HG02852 (cell line): Measurements from ENCODE around the gene PRUNE2.

ENCODE experiments used
- ATAC-seq: cut with Tn5 transposase; IDR thresholded peaks from one replicate; pipeline ENCODE4 v1.9.1; 2021; ENCODE audit warnings: mild to moderate bottlenecking, moderate library complexity; ENCODE audit not compliant: unreplicated experiment

Gene PRUNE2

DNA sequence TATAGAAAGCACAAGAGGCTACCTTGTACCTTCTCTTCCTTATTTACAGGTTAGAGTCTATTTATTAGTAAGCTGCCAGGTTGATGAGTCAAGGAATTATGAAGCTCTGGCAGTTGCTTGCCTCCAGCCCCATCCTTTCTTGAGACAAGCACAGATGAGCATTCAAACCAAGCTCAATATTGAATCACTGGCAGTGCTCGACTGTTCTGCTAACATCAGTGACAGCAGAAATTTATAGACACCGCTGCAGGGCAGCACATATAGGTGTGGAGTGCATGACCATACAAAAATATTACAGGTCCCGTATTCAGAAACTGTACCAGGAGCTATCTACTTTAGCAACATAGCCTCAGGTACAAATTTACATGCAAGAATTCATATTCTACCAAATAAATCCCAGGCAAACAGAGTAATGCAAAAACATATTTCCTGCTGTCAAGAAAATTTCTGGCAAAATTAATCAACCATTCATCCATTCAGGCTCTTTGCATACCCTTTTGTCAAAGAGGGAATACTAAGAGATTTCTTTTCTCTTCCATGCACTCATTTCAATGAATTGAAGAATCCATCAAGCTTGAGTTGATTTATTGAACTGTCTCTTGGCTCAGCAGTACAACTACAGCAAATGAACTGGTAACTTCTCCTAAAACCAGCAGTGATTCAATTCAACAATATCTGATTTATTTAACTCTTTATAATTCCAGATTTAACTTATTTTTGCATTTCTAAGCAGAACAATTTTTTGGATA lies 168.6 kb downstream of the PRUNE2 start:
- no peak for ATAC-seq

- ATAC-seq, result no peak
These were observed 171.2 kb downstream of the PRUNE2 start for GRCh38 chr9:76734716-76735115.

GRCh38 chr9:76733096-76733495 lies 172.8 kb downstream of the PRUNE2 start:
- no peak for ATAC-seq

- ATAC-seq, result no peak
These were observed 173.5 kb downstream of the PRUNE2 start for GRCh38 chr9:76732341-76732958.

DNA sequence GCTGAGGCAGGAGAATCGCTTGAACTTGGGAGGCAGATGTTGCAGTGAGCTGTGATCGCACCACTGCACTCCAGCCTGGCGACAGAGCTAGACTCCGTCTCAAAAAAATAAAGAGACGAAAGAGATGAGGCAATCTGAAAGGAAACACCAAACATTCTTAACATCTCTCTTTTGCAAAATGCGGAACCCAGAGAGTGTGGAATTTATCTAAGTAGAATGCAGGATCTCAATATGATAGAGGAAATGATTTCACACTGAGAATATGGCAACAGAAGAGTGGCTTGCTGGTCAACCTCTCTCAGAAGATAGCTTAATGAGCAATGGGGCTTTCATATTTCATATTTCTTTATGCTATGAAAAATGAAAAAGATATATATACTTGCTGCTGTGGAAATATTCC lies 175.1 kb downstream of the PRUNE2 start:
- no peak for ATAC-seq

DNA sequence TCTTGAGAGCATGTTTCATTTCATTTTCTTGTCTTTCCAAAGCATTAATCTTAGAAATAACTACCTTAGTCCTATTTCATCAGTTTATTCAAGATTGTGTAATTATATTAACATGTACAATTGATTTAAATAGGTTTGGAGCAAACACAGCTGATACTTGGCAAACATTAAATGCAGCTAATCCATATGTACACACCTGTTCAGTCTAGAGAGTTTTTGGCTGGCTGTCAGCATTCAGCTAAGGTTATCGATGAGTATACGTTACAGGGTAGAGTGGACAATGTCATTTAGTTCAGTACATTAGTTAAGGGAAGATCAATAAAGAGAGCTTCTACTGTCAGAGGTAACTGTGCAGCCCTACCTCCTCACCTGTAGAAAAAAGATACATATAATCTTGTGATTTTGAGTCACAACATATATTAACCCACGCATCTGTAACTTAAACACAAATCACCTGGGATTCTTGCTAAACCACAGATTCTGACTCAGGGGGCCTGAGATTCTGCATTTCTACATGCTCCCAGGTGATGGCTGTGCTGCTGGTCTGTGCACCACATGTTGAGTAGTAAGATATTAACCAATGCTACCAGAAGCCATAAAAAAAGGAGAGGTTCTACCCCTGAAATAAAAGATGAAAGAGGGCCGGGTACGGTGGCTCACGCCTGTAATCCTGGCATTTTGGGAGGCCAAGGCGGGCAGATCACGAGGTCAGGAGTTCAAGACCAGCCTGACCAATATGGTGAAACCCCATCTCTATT lies 175.8 kb downstream of the PRUNE2 start:
- no peak for ATAC-seq

GRCh38 chr9:76729116-76729515 lies 176.8 kb downstream of the PRUNE2 start:
- ATAC-seq, result no peak

GRCh38 chr9:76725885-76726284 lies 180.0 kb downstream of the PRUNE2 start:
- no peak for ATAC-seq

DNA sequence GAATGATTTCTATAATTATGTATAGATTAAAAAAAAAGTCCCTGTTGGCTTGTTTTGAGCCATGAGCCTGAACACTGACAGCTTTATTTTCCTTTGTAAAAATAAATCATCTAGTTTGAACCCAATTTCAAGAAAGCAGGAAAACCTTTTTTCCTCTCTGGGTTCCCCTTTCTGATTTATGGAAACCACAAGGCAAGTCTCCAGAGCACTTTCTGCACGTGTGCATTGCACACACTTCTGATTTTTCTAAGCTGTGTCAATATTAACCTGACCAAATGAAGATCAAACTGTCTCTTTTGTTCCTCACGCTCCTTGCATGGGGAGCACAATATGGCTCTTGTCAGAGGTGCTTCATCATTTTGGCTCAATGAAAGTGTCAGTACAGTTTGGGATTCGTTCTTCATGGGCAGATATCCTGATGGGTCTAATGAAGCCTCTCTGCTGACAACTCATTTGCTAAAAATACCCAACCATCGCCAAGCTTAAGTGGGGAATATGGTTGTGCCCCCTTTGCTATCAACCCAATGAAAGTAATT lies 180.8 kb downstream of the PRUNE2 start:
- ATAC-seq, result no peak

DNA sequence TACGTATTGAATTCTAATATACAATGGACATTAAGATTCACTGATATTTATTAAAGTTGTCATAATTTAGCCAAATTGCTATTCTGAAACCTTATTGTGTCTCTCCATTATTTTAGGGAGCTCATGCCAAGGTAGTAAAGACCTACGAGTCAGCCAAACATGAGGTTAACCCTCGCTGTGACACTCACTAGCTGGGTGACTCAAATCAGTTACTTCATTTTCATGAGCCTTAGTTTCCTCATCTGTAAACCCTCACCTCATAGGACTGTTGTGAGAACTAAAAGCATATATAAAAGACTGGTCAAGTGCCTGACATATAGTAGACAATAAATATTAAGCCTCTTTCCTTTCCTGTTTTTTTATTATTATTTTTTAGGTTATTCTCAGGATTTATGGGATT lies 185.7 kb downstream of the PRUNE2 start:
- no peak for ATAC-seq

- no peak for ATAC-seq
These were observed 187.7 kb downstream of the PRUNE2 start for GRCh38 chr9:76718166-76718565.

DNA sequence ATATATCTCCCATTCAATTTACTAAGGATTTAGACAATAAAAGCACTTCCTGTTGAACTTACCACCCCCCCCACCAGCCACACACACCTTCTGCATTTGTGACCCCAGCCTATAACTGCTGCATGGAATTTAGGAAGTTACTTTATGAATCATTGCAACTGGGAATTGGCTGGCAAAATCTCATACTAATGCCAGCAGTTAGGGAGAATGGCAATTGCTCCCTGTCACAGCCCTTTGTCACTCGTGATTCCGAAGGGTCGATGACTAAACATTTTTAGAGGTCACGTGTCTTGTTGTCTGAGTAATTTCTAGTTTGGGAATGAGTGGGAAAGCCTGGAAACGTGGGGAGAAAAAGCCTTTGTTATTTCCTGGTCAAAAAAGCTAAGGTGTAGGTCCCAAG lies 188.3 kb downstream of the PRUNE2 start:
- no peak for ATAC-seq

DNA sequence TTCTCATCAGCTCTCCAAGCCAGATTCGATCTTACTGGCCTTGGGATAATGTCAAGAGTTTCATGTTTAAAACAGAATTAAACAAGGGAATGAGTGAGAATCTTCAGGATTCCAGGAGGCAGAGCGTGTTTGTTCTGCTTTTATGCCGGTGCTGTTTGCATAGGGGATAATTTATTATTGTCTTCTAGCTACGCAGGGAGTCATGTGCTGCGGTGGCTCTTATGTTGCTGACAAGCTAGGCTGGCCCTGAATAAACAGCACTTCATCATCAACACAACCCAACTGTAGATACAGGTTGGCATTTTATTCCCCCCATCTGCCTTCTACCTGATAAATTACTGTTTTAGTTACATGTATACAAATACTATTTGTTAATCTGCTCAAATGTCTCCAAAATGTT lies 188.7 kb downstream of the PRUNE2 start:
- no peak for ATAC-seq

DNA sequence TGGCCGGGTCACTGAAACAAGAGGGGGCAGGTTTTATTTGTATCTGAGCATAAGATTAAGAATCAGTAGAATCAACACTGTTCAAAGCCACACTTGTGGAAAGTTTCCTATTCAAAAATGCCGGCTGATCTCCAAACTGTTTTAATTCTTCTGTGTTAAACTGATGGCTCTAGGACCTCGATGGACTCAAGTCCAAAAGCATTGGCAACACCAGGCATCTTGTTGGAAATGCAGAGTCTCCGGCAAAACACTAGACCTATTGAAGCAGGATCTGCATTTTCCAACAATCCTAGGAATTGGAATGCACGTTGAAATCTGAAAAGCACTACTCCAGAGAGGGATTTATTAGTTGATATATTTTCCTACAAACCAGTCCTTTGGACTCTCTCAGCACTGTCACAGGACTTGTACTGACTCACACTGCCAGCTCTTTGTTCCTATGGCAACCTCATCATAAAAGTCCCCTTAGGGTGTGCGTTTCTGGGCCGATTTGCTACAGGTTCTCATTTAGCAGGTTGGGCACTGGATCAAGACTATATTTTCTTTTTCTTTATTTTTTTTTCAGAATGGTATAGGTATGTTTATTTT lies 189.7 kb downstream of the PRUNE2 start:
- ATAC-seq, result no peak

DNA sequence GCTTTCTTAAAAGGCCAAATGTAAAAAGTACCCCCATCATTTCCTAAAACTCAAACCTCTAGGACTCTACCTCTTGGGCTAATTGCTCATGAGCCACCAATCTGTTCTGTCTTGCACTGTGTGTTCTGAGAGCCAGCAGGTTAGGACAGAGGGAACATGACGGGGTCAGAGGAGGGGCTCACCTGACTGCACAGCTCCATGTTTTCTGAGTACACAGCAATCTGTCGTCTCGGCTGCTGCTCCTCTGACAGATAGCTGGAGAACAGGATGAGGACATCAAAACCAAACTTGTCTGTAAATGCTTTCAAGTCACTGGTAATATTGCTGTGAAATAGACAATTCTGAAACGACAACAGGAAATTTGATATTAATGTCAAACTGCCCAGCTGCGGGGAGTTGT lies 192.5 kb downstream of the PRUNE2 start:
- ATAC-seq, result no peak

- peak; percentile 49 for ATAC-seq
These were observed 196.9 kb downstream of the PRUNE2 start for GRCh38 chr9:76709020-76709419.

DNA sequence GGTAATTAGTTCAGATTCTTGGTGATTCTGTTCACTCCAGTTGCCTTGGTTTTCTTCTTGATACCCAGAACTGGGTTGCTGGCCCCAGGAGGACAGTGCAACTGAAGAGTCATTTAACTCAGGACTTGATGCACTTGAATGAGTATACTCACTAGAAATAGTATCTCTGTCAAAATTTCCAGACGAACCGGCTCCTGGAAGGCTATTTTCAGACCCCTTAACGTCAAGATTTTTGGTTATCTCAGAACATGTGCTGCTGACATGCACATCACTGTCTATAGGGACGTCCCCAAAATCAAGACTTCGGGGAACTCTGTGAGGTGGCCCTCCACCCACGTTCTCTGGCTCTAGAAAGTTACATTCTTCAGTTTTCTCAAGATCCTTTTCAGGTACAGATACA lies 198.4 kb downstream of the PRUNE2 start:
- peak; percentile 58 for ATAC-seq

DNA sequence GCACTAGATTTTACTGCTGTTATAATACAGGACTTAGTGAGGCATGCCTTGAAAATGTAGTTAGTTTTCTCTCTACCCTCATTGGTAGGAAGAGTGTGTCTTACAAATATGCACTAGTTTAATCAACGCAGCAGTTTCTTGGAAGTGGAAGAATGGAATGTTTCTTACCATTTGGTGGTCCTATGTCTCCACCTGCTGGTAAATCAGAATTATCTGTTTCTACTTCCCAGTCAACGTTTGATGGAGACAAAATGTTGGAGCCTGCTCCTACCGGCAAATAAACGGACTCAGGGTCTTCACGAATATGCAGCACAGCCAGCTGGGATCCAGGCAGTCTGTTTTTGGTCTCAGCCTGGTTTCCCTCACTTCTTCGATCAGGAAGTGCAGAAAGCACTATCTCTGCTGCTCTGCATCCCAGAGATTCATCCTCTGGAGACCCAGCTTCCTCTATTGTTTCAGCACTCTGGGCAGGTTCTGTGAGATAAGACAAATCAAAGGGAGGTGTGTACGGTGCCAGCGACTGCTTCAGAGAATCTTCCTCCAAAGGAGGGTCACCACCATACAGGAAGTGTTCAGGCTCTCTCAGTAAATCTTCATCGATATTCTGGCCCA lies 201.2 kb downstream of the PRUNE2 start:
- ATAC-seq, result no peak

DNA sequence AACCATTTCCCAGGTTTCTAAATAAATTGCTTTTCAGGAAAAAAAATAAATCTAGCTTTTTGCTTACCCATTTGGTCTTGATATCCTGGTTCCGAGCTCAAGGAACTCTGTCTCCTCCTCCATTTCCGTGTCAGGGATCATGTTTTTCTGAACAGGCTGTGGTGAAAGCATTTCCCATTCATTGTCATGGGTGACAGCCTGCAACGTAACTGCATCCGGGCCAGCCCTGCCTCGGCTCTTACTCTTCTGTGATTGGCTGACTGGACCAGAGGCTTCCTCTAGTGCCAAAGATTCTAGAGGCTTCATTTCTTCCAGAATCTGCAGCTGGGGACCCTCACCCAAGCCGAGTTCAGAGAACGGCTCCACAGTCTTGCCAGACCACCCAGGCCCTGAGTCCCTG lies 202.6 kb downstream of the PRUNE2 start:
- no peak for ATAC-seq

- ATAC-seq, result no peak
These were observed 204.4 kb downstream of the PRUNE2 start for GRCh38 chr9:76701441-76702039.

- ATAC-seq, result no peak
These were observed 205.0 kb downstream of the PRUNE2 start for GRCh38 chr9:76700916-76701315.
